ENCODE data around the gene TIMM13. TPM values are rescaled to one million over a fixed set of nuclear protein-coding genes. Genes with fewer than 3 reads are reported as not detected.
"Not testable (repeated sequence)": the region's sequence is repeated elsewhere in the genome, so short reads cannot be mapped to it uniquely, and the experiment has no call there.

The TIMM13 gene
- total and polyA plus RNA-seq, 2 donors (not counting 1 experiment from before 2014, with no cell fraction given), result 19.4 to 32.5 TPM

DNA sequence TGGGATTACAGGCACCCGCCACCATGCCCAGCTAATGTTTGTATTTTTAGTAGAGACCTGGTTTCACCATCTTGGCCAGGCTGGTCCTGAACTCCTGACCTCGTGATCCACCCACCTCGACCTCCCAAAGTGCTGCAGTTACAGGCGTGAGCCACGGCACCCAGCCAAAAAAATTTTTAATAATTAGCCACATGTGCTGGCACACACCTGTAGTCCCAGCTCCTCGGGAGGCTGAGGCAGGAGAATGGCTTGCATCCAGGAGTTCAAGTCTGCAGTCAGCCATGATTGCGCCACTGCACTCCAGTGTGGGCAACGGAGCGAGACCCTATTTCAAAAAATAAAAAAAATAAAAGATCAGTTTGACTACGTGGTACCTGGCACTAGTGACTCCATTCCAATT lies 31.4 kb upstream of the TIMM13 start:
- H3K27me3 Mint-ChIP-seq; H3K27me3 ChIP-seq (replicated peaks in 1 of 4; ENCODE audit: control extremely low read depth in 1 of 4, control insufficient read depth in 3 of 4, insufficient read depth in 4 of 4, low read length in 3 of 4); DNase-seq; H3K4me3 ChIP-seq (ENCODE audit: control extremely low read depth in 1 of 5, extremely low read depth in 1 of 5, insufficient read depth in 1 of 5, low read depth in 2 of 5, low read length in 4 of 5); intact Hi-C loops (cut with micrococcal nuclease); POLR2A ChIA-PET; H3K36me3 ChIP-seq (replicated peaks in 1 of 2; ENCODE audit: control extremely low read depth in 1 of 2, control insufficient read depth in 1 of 2, extremely low read depth in 1 of 2, insufficient read depth in 2 of 2, low read length in 1 of 2); ATAC-seq (ENCODE audit: low read depth); H2AFZ ChIP-seq (ENCODE audit: insufficient read depth, low read depth, low read length, poor library complexity, severe bottlenecking); H3K27ac Mint-ChIP-seq; H3K4me2 ChIP-seq (replicated peaks; ENCODE audit: low read depth, low read length, poor library complexity, severe bottlenecking); H3K9ac ChIP-seq (ENCODE audit: low read length); H4K20me1 ChIP-seq (ENCODE audit: control insufficient read depth, insufficient read depth, low read length, poor library complexity, severe bottlenecking); H3K4me3 Mint-ChIP-seq; H3K9me3 Mint-ChIP-seq (ENCODE audit: insufficient read depth); H3K27ac ChIP-seq (ENCODE audit: low read length in 2 of 2); H3K9me3 ChIP-seq (ENCODE audit: control extremely low read depth in 1 of 3, control insufficient read depth in 2 of 3, insufficient read depth in 1 of 3, low read length in 2 of 3): not testable (repeated sequence)
- WGBS (ENCODE audit: insufficient coverage), result 86% methylated on average over 10 of the region's 10 CpGs
- H3K4me1 Mint-ChIP-seq, result peaks cover 24% of the 10 kb centered on the region
- Histone ChIP-seq H3K79me2 (ENCODE audit: control insufficient read depth, insufficient read depth, low read length) (peaks cover 42% of the 10 kb centered on the region), H3K4me1 (ENCODE audit: control insufficient read depth in 2 of 2, insufficient read depth in 2 of 2, low read length in 2 of 2) (peaks cover 17 to 39% of the 10 kb centered on the region in 2 donors)
- CTCF ChIA-PET, result interaction anchor here (0.6 kb wide), 1 partner anchor 10 kb away, joined by 3 read pairs; no protein-coding TSS in a partner anchor

DNA sequence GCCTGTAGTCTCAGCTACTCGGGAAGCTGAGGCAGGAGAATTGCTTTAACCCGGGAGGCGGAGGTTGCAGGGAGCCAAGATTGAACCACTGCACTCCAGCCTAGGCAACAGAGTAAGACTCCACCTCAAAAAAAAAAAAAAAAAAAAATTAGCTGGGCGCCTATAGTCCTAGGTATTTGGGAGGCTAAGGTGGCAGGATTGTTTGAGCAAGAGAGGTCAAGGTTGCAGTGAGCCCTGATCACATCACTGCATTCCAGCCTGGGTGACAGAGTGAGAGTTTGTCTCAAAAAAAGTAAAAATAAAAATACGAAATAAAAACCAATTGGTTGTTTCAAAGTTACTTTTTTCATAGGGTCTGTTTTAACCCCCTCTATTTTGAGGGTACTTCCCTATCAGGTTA lies 30.7 kb upstream of the TIMM13 start:
- DNase-seq (no peak), ATAC-seq (ENCODE audit: low read depth) (no peak)
- H3K9me3 Mint-ChIP-seq (ENCODE audit: insufficient read depth), result no peaks in the 10 kb centered on the region
- Histone ChIP-seq H3K79me2 (ENCODE audit: control insufficient read depth, insufficient read depth, low read length) (peaks cover 49% of the 10 kb centered on the region), H3K27me3 (replicated peaks in 1 of 4; ENCODE audit: control extremely low read depth in 1 of 4, control insufficient read depth in 3 of 4, insufficient read depth in 4 of 4, low read length in 3 of 4) (peaks cover 0 to 10% (median 2%) of the 10 kb centered on the region in 4 experiments), H3K4me3 (ENCODE audit: control extremely low read depth in 1 of 5, extremely low read depth in 1 of 5, insufficient read depth in 1 of 5, low read depth in 2 of 5, low read length in 4 of 5) (no peak overlapping the region), H3K36me3 (replicated peaks in 1 of 2; ENCODE audit: control extremely low read depth in 1 of 2, control insufficient read depth in 1 of 2, extremely low read depth in 1 of 2, insufficient read depth in 2 of 2, low read length in 1 of 2) (no peaks in the 10 kb centered on the region), H3K27ac (ENCODE audit: low read length in 2 of 2) (no peak overlapping the region), H2AFZ (ENCODE audit: insufficient read depth, low read depth, low read length, poor library complexity, severe bottlenecking) (no peak overlapping the region), H3K9ac (ENCODE audit: low read length) (no peak overlapping the region), H3K4me2 (replicated peaks; ENCODE audit: low read depth, low read length, poor library complexity, severe bottlenecking) (no peak overlapping the region), H3K4me1 (ENCODE audit: control insufficient read depth in 2 of 2, insufficient read depth in 2 of 2, low read length in 2 of 2) (peaks cover 17 to 40% of the 10 kb centered on the region in 2 donors), H3K9me3 (ENCODE audit: control extremely low read depth in 1 of 3, control insufficient read depth in 2 of 3, insufficient read depth in 1 of 3, low read length in 2 of 3) (no peaks in the 10 kb centered on the region), H4K20me1 (ENCODE audit: control insufficient read depth, insufficient read depth, low read length, poor library complexity, severe bottlenecking) (peaks cover 8% of the 10 kb centered on the region)
- TF ChIP-seq, protein P1, sequence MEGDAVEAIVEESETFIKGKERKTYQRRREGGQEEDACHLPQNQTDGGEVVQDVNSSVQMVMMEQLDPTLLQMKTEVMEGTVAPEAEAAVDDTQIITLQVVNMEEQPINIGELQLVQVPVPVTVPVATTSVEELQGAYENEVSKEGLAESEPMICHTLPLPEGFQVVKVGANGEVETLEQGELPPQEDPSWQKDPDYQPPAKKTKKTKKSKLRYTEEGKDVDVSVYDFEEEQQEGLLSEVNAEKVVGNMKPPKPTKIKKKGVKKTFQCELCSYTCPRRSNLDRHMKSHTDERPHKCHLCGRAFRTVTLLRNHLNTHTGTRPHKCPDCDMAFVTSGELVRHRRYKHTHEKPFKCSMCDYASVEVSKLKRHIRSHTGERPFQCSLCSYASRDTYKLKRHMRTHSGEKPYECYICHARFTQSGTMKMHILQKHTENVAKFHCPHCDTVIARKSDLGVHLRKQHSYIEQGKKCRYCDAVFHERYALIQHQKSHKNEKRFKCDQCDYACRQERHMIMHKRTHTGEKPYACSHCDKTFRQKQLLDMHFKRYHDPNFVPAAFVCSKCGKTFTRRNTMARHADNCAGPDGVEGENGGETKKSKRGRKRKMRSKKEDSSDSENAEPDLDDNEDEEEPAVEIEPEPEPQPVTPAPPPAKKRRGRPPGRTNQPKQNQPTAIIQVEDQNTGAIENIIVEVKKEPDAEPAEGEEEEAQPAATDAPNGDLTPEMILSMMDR (IDR thresholded peaks at IDR 0.05), result no peak
- no peak for TF ChIP-seq EZH2 (IDR thresholded peaks at IDR 0.05; ENCODE audit: borderline replicate concordance, insufficient read depth, low read depth, low read length, poor library complexity, severe bottlenecking)
- no peak overlapping the region for H3K4me3 Mint-ChIP-seq
- H3K27me3 Mint-ChIP-seq, result peaks cover 3% of the 10 kb centered on the region
- intact Hi-C loops (cut with micrococcal nuclease), result no loop called here
- ChIA-PET CTCF (interaction anchor here (0.7 to 2.0 kb wide), 2 partner anchors 30 to 493 kb away, joined by 3 to 7 read pairs; partner anchors contain the start of gene TIMM13), POLR2A (interaction anchor here (0.6 to 0.7 kb wide), 2 partner anchors 231 to 650 kb away, joined by 4 to 7 read pairs; no protein-coding TSS in a partner anchor)
- 90% methylated on average over 2 of the region's 5 CpGs for WGBS (ENCODE audit: insufficient coverage)
- H3K27ac Mint-ChIP-seq, result no peak overlapping the region
- H3K4me1 Mint-ChIP-seq, result peaks cover 24% of the 10 kb centered on the region

All from B cell (primary cell).